H9 (cell line): ENCODE measurements around the gene KLHL3. TPM values are rescaled to one million over a fixed set of nuclear protein-coding genes. Genes with fewer than 3 reads are reported as not detected.

Experiments used
- DNase-seq: peaks from one replicate; pipeline ENCODE4 v3.0.0-alpha.2; 2017
- H2AFZ ChIP-seq: one replicate; pipeline ENCODE4 v1.6.1; 2013; ENCODE audit warnings: mild to moderate bottlenecking, low read length, control low read depth, moderate library complexity
- H2AK5ac ChIP-seq: 2 replicates; pipeline ENCODE4 v1.6.1; 2013; ENCODE audit warnings: low read length, control low read depth, mixed read lengths; ENCODE audit not compliant: insufficient read length
- H2BK120ac ChIP-seq: one replicate; pipeline ENCODE4 v1.6.1; 2013; ENCODE audit warnings: low read depth, mild to moderate bottlenecking, low read length, control low read depth, inconsistent platforms; ENCODE audit not compliant: poor library complexity, severe bottlenecking
- H2BK12ac ChIP-seq: 2 replicates; pipeline ENCODE4 v1.6.1; 2013; ENCODE audit warnings: low read length, control low read depth, mixed read lengths, low read depth; ENCODE audit not compliant: insufficient read length
- H2BK15ac ChIP-seq: 2 replicates; pipeline ENCODE4 v1.6.1; 2013; ENCODE audit warnings: low read depth, low read length, control low read depth
- H2BK20ac ChIP-seq: one replicate; pipeline ENCODE4 v1.6.1; 2013; ENCODE audit warnings: low read depth, mild to moderate bottlenecking, low read length, control low read depth, inconsistent platforms; ENCODE audit not compliant: poor library complexity, severe bottlenecking
- H2BK5ac ChIP-seq: 2 replicates; pipeline ENCODE4 v1.6.1; 2013; ENCODE audit warnings: low read length, control low read depth, mixed read lengths; ENCODE audit not compliant: insufficient read length
- H3K14ac ChIP-seq: 2 replicates; pipeline ENCODE4 v1.6.1; 2013; ENCODE audit warnings: low read length, control low read depth; ENCODE audit not compliant: insufficient read depth
- H3K18ac ChIP-seq: 2 replicates; pipeline ENCODE4 v1.6.1; 2013; ENCODE audit warnings: low read depth, mild to moderate bottlenecking, mixed read lengths, low read length, control low read depth; ENCODE audit not compliant: insufficient read length
- H3K23ac ChIP-seq: 2 replicates; pipeline ENCODE4 v1.6.1; 2013; ENCODE audit warnings: low read length, control low read depth, mixed read lengths, low read depth; ENCODE audit not compliant: insufficient read length
- H3K23me2 ChIP-seq: 2 replicates; pipeline ENCODE4 v1.6.1; 2013; ENCODE audit warnings: low read depth, mild to moderate bottlenecking, mixed read lengths, low read length, control low read depth; ENCODE audit not compliant: insufficient read length, poor library complexity, severe bottlenecking
- H3K27ac ChIP-seq: 2 replicates; pipeline ENCODE4 v1.5.1; 2013; ENCODE audit warnings: low read length, control low read depth, mixed read lengths, low read depth; ENCODE audit not compliant: insufficient read length
- H3K27me3 ChIP-seq: 2 replicates; pipeline ENCODE4 v1.6.1; 2013; ENCODE audit warnings: low read length, control low read depth, inconsistent platforms; ENCODE audit not compliant: insufficient read depth
- H3K4ac ChIP-seq: 2 replicates; pipeline ENCODE4 v1.6.1; 2013; ENCODE audit warnings: low read depth, mild to moderate bottlenecking, control low read depth, inconsistent platforms, low read length, moderate library complexity
- H3K4me1 ChIP-seq: 2 replicates; pipeline ENCODE4 v1.6.1; 2013; ENCODE audit warnings: low read length, control low read depth, inconsistent platforms; ENCODE audit not compliant: insufficient read depth
- H3K4me2 ChIP-seq: 2 replicates; pipeline ENCODE4 v1.6.1; 2013; ENCODE audit warnings: low read length, control low read depth, mixed read lengths; ENCODE audit not compliant: insufficient read length, insufficient read depth
- H3K56ac ChIP-seq: 2 replicates; pipeline ENCODE4 v1.6.1; 2013; ENCODE audit warnings: low read depth, mild to moderate bottlenecking, mixed read lengths, low read length, control low read depth; ENCODE audit not compliant: insufficient read length
- H3K79me1 ChIP-seq: 2 replicates; pipeline ENCODE4 v1.6.1; 2013; ENCODE audit warnings: low read depth, mild to moderate bottlenecking, moderate library complexity, low read length, control low read depth, inconsistent platforms; ENCODE audit not compliant: insufficient read depth, poor library complexity, severe bottlenecking
- H3K79me2 ChIP-seq: 2 replicates; pipeline ENCODE4 v1.6.1; 2013; ENCODE audit warnings: low read length, control low read depth, inconsistent platforms; ENCODE audit not compliant: insufficient read depth
- H3K9ac ChIP-seq: 2 replicates; pipeline ENCODE4 v1.6.1; 2013; ENCODE audit warnings: low read length, control low read depth, mixed read lengths; ENCODE audit not compliant: insufficient read length; ENCODE audit errors: extremely low read depth
- H3K9me3 ChIP-seq: one replicate; pipeline ENCODE4 v1.6.1; 2013; ENCODE audit warnings: low read depth, low read length, inconsistent platforms; ENCODE audit not compliant: control insufficient read depth
- H3T11ph ChIP-seq: one replicate; pipeline ENCODE4 v1.6.1; 2013; ENCODE audit warnings: mild to moderate bottlenecking, low read length, control low read depth, inconsistent platforms
- H4K20me1 ChIP-seq: one replicate; pipeline ENCODE4 v1.6.1; 2013; ENCODE audit not compliant: control insufficient read depth, insufficient read length, insufficient read depth
- H4K5ac ChIP-seq: 2 replicates; pipeline ENCODE4 v1.6.1; 2013; ENCODE audit warnings: low read depth, mild to moderate bottlenecking, mixed read lengths, low read length, control low read depth; ENCODE audit not compliant: insufficient read length
- H4K8ac ChIP-seq: replicated peaks from 2 replicates; pipeline ENCODE4 v1.6.1; 2013; ENCODE audit warnings: low read length, control low read depth, mixed read lengths, low read depth; ENCODE audit not compliant: insufficient read length
- H4K91ac ChIP-seq: 2 replicates; pipeline ENCODE4 v1.6.1; 2013; ENCODE audit warnings: low read depth, mild to moderate bottlenecking, moderate library complexity, mixed read lengths, low read length, control low read depth; ENCODE audit not compliant: insufficient read length
- H3K27ac Mint-ChIP-seq, 3 experiments: 2 replicates in 2 of 3; 3 replicates in 1 of 3; pipeline ENCODE4 v1.8.0; 2020 to 2021; ENCODE audit warnings: mixed read lengths in 3 of 3, mild to moderate bottlenecking in 1 of 3, moderate library complexity in 1 of 3
- H3K27me3 Mint-ChIP-seq: 2 replicates; pipeline ENCODE4 v1.8.0; 2021; ENCODE audit warnings: low read depth, mild to moderate bottlenecking, moderate library complexity, mixed read lengths
- H3K36me3 Mint-ChIP-seq, 3 experiments: 2 replicates in 2 of 3; 3 replicates in 1 of 3; pipeline ENCODE4 v1.8.0; 2020 to 2021; ENCODE audit warnings: low read depth in 3 of 3, mixed read lengths in 3 of 3; ENCODE audit not compliant: insufficient read depth in 1 of 3
- H3K4me1 Mint-ChIP-seq, 2 experiments: 2 replicates each; pipeline ENCODE4 v1.8.0; 2020; ENCODE audit warnings: mixed read lengths in 2 of 2
- H3K4me3 Mint-ChIP-seq, 2 experiments: 2 replicates in 1 of 2; 3 replicates in 1 of 2; pipeline ENCODE4 v1.8.0; 2020 to 2021; ENCODE audit warnings: mild to moderate bottlenecking in 2 of 2, mixed read lengths in 2 of 2, moderate library complexity in 1 of 2
- H3K9me3 Mint-ChIP-seq, 2 experiments: 2 replicates in 1 of 2; 3 replicates in 1 of 2; pipeline ENCODE4 v1.8.0; 2020; ENCODE audit warnings: mild to moderate bottlenecking in 2 of 2, mixed read lengths in 2 of 2, moderate library complexity in 1 of 2
- WGBS: extraction: QIAGEN DNeasy Blood & Tissue Kit; methylation state at CpG from one replicate; pipeline ENCODE4 v1.1.7; 2013; ENCODE audit warnings: missing lambda C conversion rate, low lambda C conversion rate, mixed read lengths; ENCODE audit not compliant: insufficient read length; ENCODE audit errors: extremely low coverage; 5-methylcytosine and 5-hydroxymethylcytosine counted together
- total RNA-seq: library from RNA; stranded (reverse); gene quantifications from 2 replicates; pipeline ENCODE4 v1.2.1, GENCODE V29; 2021
- TF ChIP-seq, protein P1 (sequence below): fragments of 200-600 bp; sonication (generic); conservative IDR thresholded peaks from 3 replicates; pipeline ENCODE4 v1.8.0; 2021; ENCODE audit warnings: antibody characterized with exemption, mild to moderate bottlenecking

Gene KLHL3
- total RNA-seq, 1 experiment from 2014 or later, result 12.8 TPM

DNA sequence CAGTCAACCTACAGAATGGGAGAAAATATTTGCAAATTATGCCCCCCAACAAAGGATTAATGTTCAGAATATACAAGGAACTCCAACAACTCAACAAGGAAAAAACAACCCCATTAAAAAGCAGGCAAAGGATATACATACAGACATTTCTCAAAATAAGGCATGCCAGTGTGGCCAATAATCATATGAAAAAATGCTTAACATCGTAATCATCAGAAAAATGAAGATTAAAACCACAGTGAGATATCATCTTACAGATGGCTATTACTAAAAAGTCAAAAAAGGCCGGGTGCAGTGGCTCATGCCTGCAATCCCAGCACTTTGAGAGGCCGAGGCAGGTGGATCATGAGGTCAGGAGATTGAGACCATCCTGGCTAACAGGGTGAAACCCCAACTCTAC is 103.2 kb downstream of the KLHL3 start:
- H3K79me2 ChIP-seq, result no peaks in the 10 kb centered on the region
- no peaks in the 10 kb centered on the region for H3K79me1 ChIP-seq
- H4K91ac ChIP-seq, result no peak overlapping the region
- H3K56ac ChIP-seq, result no peak overlapping the region
- H2AK5ac ChIP-seq, result no peak overlapping the region
- no peak overlapping the region for H3K9ac ChIP-seq
- TF ChIP-seq, protein P1, sequence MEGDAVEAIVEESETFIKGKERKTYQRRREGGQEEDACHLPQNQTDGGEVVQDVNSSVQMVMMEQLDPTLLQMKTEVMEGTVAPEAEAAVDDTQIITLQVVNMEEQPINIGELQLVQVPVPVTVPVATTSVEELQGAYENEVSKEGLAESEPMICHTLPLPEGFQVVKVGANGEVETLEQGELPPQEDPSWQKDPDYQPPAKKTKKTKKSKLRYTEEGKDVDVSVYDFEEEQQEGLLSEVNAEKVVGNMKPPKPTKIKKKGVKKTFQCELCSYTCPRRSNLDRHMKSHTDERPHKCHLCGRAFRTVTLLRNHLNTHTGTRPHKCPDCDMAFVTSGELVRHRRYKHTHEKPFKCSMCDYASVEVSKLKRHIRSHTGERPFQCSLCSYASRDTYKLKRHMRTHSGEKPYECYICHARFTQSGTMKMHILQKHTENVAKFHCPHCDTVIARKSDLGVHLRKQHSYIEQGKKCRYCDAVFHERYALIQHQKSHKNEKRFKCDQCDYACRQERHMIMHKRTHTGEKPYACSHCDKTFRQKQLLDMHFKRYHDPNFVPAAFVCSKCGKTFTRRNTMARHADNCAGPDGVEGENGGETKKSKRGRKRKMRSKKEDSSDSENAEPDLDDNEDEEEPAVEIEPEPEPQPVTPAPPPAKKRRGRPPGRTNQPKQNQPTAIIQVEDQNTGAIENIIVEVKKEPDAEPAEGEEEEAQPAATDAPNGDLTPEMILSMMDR, result no peak
- H3K9me3 ChIP-seq, result no peaks in the 10 kb centered on the region
- H2BK120ac ChIP-seq, result no peak overlapping the region
- H2BK12ac ChIP-seq, result no peak overlapping the region
- Mint-ChIP-seq H3K4me3 (no peak overlapping the region), H3K9me3 (peaks cover 0 to 3% of the 10 kb centered on the region in 2 experiments; a peak in 1 of 5 replicates), H3K4me1 (peaks cover 17% of the 10 kb centered on the region in 2 experiments), H3K36me3 (peaks cover 11 to 15% (median 12%) of the 10 kb centered on the region in 3 experiments; a peak in 6 of 7 replicates), H3K27me3 (no peaks in the 10 kb centered on the region), H3K27ac (no peak overlapping the region)
- H2BK5ac ChIP-seq, result no peak overlapping the region
- DNase-seq, result no peak
- no peaks in the 10 kb centered on the region for H3K27me3 ChIP-seq
- no peaks in the 10 kb centered on the region for H3K23me2 ChIP-seq
- H4K5ac ChIP-seq, result no peak overlapping the region
- no peak overlapping the region for H3K27ac ChIP-seq
- H3T11ph ChIP-seq, result no peak overlapping the region
- WGBS, result no CpG with 5 or more reads among the region's 3 CpGs
- no peak overlapping the region for H3K18ac ChIP-seq
- H2BK20ac ChIP-seq, result no peak overlapping the region
- H3K4me2 ChIP-seq, result no peak overlapping the region
- no peak overlapping the region for H3K23ac ChIP-seq
- no peak overlapping the region for H2BK15ac ChIP-seq
- H3K4ac ChIP-seq, result no peak overlapping the region
- H3K14ac ChIP-seq, result no peak overlapping the region
- H4K20me1 ChIP-seq, result no peaks in the 10 kb centered on the region
- no peaks in the 10 kb centered on the region for H3K4me1 ChIP-seq
- no peak overlapping the region for H4K8ac ChIP-seq
- no peak overlapping the region for H2AFZ ChIP-seq
